ENCODE data around the gene SLC35E4. TPM values are rescaled to one million over a fixed set of nuclear protein-coding genes. Genes with fewer than 3 reads are reported as not detected.

The SLC35E4 gene
- polyA plus RNA-seq, 1 of the 3 experiments (the other 2 are of a cell fraction): 2.8 TPM

DNA sequence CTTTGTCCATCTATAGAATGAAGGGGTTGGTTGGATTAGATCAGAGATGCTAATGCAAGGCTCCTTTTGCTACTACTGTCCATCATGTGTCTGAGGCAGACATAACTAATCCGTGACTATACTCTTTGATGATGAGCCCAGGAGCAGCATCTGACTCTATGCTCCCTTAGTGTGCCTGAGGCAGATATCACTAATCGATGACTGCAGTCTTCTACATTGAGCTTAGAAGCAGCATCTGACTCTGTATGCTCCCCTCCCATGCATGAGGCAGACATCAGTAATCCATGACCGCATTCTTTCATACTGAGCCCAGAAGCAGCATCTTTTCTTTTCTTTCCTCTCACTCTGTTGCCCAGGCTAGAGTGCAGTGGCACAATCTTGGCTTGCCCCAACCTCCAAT, 24.4 kb upstream of the SLC35E4 start:
- Histone ChIP-seq H3F3A (replicated peaks; ENCODE audit: insufficient read depth) (no peaks in the 10 kb centered on the region), H3K36me3 (replicated peaks in 1 of 2; ENCODE audit: control insufficient read depth in 1 of 2, insufficient read depth in 2 of 2, low read length in 1 of 2) (no peaks in the 10 kb centered on the region), H3K79me2 (ENCODE audit: insufficient read depth) (no peaks in the 10 kb centered on the region), H3K9ac (no peak overlapping the region), H3K9me3 (no peaks in the 10 kb centered on the region), H3K27ac (ENCODE audit: low read depth in 2 of 2, low read length in 1 of 2) (no peak overlapping the region), H3K27me3 (ENCODE audit: insufficient read depth) (no peaks in the 10 kb centered on the region), H4K20me1 (ENCODE audit: insufficient read depth) (no peaks in the 10 kb centered on the region), H3K4me2 (no peak overlapping the region), H2AFZ (ENCODE audit: low read depth) (no peak overlapping the region), H3K4me1 (ENCODE audit: control insufficient read depth in 1 of 2, insufficient read depth in 2 of 2, low read depth in 1 of 2, low read length in 1 of 2) (peaks cover 8 to 10% of the 10 kb centered on the region in 2 experiments; a peak in 2 of 4 replicates), H3K4me3 (ENCODE audit: low read depth in 2 of 2, low read length in 1 of 2) (no peak overlapping the region), H3K9me2 (no peaks in the 10 kb centered on the region)
- WGBS (ENCODE audit: low lambda C conversion rate): 96% methylated on average over 3 of the region's 3 CpGs
- TF ChIP-seq EP300 (IDR thresholded peaks at IDR 0.05; ENCODE audit: borderline replicate concordance in 1 of 2, low read depth in 1 of 2, low read length in 1 of 2) (no peak), RFX5 (IDR thresholded peaks at IDR 0.05; ENCODE audit: low read length) (no peak), FOSL2 (IDR thresholded peaks at IDR 0.05; ENCODE audit: borderline replicate concordance, low read depth) (no peak), TAF1 (IDR thresholded peaks at IDR 0.05; ENCODE audit: borderline replicate concordance, low read depth, low read length) (no peak), TEAD4 (IDR thresholded peaks at IDR 0.05; ENCODE audit: borderline replicate concordance, insufficient read depth) (no peak), POLR2AphosphoS5 (IDR thresholded peaks at IDR 0.05; ENCODE audit: low read depth, low read length) (no peak)
- TF ChIP-seq, protein P1, sequence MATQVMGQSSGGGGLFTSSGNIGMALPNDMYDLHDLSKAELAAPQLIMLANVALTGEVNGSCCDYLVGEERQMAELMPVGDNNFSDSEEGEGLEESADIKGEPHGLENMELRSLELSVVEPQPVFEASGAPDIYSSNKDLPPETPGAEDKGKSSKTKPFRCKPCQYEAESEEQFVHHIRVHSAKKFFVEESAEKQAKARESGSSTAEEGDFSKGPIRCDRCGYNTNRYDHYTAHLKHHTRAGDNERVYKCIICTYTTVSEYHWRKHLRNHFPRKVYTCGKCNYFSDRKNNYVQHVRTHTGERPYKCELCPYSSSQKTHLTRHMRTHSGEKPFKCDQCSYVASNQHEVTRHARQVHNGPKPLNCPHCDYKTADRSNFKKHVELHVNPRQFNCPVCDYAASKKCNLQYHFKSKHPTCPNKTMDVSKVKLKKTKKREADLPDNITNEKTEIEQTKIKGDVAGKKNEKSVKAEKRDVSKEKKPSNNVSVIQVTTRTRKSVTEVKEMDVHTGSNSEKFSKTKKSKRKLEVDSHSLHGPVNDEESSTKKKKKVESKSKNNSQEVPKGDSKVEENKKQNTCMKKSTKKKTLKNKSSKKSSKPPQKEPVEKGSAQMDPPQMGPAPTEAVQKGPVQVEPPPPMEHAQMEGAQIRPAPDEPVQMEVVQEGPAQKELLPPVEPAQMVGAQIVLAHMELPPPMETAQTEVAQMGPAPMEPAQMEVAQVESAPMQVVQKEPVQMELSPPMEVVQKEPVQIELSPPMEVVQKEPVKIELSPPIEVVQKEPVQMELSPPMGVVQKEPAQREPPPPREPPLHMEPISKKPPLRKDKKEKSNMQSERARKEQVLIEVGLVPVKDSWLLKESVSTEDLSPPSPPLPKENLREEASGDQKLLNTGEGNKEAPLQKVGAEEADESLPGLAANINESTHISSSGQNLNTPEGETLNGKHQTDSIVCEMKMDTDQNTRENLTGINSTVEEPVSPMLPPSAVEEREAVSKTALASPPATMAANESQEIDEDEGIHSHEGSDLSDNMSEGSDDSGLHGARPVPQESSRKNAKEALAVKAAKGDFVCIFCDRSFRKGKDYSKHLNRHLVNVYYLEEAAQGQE (IDR thresholded peaks at IDR 0.05; ENCODE audit: low read depth, low read length): no peak
- CTCF ChIA-PET: no interaction called here
- DNase-seq: no peak
- POLR2A ChIA-PET: no interaction called here

DNA sequence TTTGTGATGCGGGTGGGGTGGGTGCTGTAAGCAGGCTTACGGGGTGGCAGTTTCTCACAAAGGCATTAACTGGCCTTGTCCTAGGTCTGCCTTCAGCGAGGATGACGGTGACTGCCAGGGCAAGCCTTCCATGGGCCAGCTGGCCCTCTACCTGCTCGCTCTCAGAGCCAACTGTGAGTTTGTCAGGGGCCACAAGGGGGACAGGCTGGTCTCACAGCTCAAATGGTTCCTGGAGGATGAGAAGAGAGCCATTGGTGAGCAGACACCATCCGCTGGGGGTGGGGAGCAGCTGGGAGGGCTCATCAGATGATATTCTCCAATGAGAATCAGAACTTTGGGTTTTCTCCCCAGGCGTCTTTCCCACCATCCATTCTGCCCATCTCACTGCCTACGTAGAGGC, 22.8 kb upstream of the SLC35E4 start:
- CTCF ChIA-PET: no interaction called here
- H3K27me3 ChIP-seq (ENCODE audit: insufficient read depth): no peaks in the 10 kb centered on the region
- H3K9me3 ChIP-seq: no peaks in the 10 kb centered on the region
- no peaks in the 10 kb centered on the region for H3K9me2 ChIP-seq
- no peak overlapping the region for H2AFZ ChIP-seq (ENCODE audit: low read depth)
- H3F3A ChIP-seq (replicated peaks; ENCODE audit: insufficient read depth): no peaks in the 10 kb centered on the region
- H3K4me3 ChIP-seq (ENCODE audit: low read depth in 2 of 2, low read length in 1 of 2): no peak overlapping the region
- H4K20me1 ChIP-seq (ENCODE audit: insufficient read depth): no peaks in the 10 kb centered on the region
- no peak for DNase-seq
- H3K27ac ChIP-seq (ENCODE audit: low read depth in 2 of 2, low read length in 1 of 2): no peak overlapping the region
- no peaks in the 10 kb centered on the region for H3K79me2 ChIP-seq (ENCODE audit: insufficient read depth)
- peaks cover 2 to 9% of the 10 kb centered on the region in 2 experiments; a peak in 1 of 4 replicates for H3K4me1 ChIP-seq (ENCODE audit: control insufficient read depth in 1 of 2, insufficient read depth in 2 of 2, low read depth in 1 of 2, low read length in 1 of 2)
- H3K4me2 ChIP-seq: no peak overlapping the region
- H3K36me3 ChIP-seq (replicated peaks in 1 of 2; ENCODE audit: control insufficient read depth in 1 of 2, insufficient read depth in 2 of 2, low read length in 1 of 2): no peaks in the 10 kb centered on the region
- no peak overlapping the region for H3K9ac ChIP-seq
- POLR2A ChIA-PET: no interaction called here
- WGBS (ENCODE audit: low lambda C conversion rate): 92% methylated on average over 7 of the region's 8 CpGs
- TF ChIP-seq MXI1 (IDR thresholded peaks at IDR 0.05; ENCODE audit: low read depth, low read length) (no peak), FOXM1 (IDR thresholded peaks at IDR 0.05; ENCODE audit: low read depth) (no peak), RFX5 (IDR thresholded peaks at IDR 0.05; ENCODE audit: low read length) (no peak), RXRA (IDR thresholded peaks at IDR 0.05; ENCODE audit: borderline replicate concordance, low read depth) (no peak), CHD2 (IDR thresholded peaks at IDR 0.05; ENCODE audit: low read length, partially characterized antibody) (no peak), TCF12 (IDR thresholded peaks at IDR 0.05) (no peak), YY1 (IDR thresholded peaks at IDR 0.05; ENCODE audit: low read depth) (no peak), EZH2phosphoT487 (IDR thresholded peaks at IDR 0.05; ENCODE audit: borderline replicate concordance, low read depth) (no peak), GATA2 (CRISPR knock-in tag; IDR thresholded peaks at IDR 0.05) (no peak), GABPA (IDR thresholded peaks at IDR 0.05; ENCODE audit: low read depth) (no peak), TAF1 (IDR thresholded peaks at IDR 0.05; ENCODE audit: borderline replicate concordance, low read depth, low read length) (no peak)
- TF ChIP-seq, protein P1 (IDR thresholded peaks at IDR 0.05; ENCODE audit: low read depth, low read length): no peak
- TF ChIP-seq, protein P2, sequence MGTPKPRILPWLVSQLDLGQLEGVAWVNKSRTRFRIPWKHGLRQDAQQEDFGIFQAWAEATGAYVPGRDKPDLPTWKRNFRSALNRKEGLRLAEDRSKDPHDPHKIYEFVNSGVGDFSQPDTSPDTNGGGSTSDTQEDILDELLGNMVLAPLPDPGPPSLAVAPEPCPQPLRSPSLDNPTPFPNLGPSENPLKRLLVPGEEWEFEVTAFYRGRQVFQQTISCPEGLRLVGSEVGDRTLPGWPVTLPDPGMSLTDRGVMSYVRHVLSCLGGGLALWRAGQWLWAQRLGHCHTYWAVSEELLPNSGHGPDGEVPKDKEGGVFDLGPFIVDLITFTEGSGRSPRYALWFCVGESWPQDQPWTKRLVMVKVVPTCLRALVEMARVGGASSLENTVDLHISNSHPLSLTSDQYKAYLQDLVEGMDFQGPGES (IDR thresholded peaks at IDR 0.05; ENCODE audit: low read depth, low read length): no peak
